NCI-H526 treated with DMSO at 0.1 percent for 48 hours (cell line): ENCODE results near the gene SAMHD1.
"Not testable (repeated sequence)": the region's sequence is repeated elsewhere in the genome, so short reads cannot be mapped to it uniquely, and the experiment has no call there.

Experiments used
- DNase-seq: peaks from one replicate; lab custom pipeline; 2025; lab: John Stamatoyannopoulos, UW

Gene SAMHD1

GRCh38 chr20:36956016-36956415, 4.5 kb upstream of the SAMHD1 start:
- DNase-seq: no peak

DNA sequence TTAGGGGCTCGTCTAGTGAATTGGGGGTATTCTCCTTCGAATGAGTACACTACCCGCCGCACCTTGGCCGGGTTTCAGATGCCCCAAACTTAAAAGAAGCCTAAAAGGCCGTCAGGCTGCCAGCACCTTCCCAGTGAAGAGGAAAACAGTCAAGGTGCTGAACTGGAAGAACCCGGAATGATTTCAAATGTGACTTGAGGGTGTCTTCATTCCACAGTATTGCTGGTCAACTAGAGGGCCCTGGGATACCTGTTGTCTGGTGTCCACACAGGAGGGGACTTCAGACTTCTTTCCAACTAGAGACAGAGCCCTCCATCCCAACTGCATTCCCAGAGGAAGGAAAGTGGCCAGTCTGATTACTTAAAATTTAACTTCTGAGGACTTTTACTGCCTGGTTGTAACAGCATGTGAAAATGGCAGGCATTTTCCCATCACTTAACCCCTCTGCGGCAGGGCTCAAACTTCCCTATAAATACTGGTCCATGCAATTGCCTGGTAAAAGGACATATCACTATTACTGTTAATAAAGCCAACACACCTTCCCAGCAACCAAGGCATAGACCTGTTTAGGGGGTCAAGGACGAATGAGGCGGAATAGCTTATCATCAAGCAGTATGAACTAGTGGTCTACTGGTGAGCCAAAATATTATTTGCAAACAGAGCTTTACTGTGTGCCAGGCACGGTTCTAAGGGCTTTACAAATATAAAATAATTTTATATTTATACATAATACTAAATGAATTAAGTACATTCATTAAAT, 651 bp upstream of the SAMHD1 start:
- DNase-seq: no peak

GRCh38 chr20:36950414-36951197, 902 bp downstream of the SAMHD1 start:
- no peak for DNase-seq

GRCh38 chr20:36941401-36941835, 10.1 kb downstream of the SAMHD1 start:
- DNase-seq: no peak

- no peak for DNase-seq
Observed at GRCh38 chr20:36937402-36937770, 14.1 kb downstream of the SAMHD1 start.

GRCh38 chr20:36936761-36937401, 14.6 kb downstream of the SAMHD1 start:
- not testable (repeated sequence) for DNase-seq

DNA sequence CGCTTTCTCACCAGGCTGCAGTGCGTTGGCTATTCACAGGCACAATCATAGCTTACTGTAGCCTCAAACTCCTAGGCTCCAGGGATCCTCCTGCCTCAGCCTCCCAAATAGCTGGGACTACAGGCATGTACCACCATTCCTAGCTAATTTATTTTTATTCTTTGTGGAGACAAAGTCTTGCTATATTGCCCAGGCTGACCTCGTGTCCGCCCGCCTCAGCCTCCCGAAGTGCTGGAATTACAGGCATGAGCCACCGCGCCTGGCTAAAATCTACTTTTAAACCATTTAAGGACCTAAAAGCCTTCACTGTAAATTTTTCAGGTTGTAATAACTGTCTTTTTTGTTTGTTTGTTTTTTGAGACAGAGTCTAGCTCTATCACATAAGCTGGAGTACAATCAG, 15.2 kb downstream of the SAMHD1 start:
- no peak for DNase-seq

DNA sequence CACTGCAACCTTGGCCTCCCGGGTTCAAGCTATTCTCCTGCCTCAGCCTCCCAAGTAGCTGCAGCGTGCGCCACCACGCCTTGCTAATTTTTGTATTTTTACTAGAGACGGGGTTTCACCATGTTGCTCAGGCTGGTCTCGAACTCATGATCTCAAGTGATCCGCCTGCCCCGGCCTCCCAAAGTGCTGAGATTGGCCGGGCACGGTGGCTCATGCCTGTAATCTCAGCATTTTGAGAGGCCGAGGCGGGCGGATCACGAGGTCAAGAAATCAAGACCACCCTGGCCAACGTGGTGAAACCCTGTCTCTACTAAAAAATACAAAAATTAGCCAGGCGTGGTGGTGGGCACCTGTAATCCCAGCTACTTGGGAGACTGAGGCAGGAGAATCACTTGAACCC, 17.9 kb downstream of the SAMHD1 start:
- DNase-seq: not testable (repeated sequence)

DNA sequence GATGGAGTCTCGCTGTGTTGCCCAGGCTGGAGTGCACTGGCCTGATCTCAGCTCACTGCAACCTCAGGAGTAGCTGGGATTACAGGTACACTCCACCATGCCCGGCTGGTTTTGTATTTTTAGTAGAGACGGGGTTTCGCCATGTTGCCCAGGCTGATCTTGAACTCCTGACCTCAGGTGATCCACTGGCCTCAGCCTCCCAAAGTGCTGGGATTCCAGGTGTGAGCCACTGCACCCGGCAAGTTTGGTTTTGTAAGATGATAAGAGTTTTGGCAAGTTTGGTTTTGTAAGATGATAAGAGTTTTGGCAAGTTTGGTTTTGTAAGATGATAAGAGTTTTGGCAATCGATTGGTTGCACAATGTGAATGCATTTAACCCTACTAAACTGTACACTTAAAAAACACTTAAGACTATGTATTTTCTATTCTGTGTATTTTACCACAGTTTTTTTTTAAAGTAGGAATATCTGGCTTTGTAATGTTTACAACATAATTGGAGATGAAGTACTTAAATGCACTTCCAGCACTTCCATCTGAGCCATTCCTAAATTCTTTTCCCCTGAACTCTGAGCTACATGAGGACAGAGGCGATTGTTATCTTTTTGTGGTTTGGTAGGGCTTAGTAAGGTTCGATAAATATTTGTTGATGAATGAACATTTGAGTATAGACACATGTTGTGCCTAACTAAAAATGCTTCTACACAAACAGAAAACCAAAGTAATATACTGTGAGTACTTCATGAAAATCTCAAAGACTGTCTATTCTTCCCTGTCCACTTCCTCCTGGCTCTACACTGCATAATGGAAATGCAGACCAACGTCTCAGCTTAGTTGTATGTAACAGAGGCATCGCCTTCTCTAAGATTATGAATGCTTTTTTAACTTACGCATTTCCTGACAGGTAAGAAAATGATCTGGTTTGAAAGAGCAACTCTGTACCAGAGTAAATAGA, 18.8 kb downstream of the SAMHD1 start:
- no peak for DNase-seq

GRCh38 chr20:36932067-36932466, 19.4 kb downstream of the SAMHD1 start:
- DNase-seq: not testable (repeated sequence)

DNA sequence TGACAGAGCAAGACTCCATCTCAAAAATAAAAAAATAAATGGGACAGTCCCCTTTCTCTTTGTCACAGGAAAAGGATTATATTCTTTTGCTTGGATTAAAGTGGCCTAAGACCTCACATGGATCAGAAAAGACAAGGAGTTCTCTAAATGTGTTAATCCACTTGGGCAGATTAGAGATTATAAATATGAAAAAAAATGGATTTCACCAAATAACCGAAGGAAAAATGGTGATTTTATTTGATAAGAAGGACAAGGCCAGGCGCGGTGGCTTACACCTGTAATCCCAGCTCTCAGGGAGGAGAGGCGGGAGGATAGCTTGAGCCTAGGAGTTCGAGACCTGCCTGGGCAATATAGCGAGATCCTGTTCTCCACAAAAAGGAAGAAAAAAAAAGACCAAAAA, 21.8 kb downstream of the SAMHD1 start:
- no peak for DNase-seq

DNA sequence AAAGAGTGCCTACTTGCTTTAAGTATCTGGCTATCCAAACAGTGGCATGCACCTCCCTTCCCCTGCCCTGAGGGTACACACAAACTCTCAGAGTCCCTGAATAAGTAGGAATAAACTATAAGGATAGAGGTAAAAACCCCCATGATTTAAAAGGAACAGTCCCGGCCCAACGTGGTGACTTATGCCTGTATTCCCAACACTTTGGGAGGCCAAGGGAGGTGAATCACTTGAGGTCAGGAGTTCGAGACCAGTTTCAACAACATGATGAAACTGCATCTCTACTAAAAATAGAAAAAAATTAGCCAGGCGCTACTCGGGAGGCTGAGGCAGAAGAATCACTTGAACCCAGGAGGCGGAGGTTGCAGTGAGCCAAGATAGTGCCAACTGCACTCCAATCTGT, 22.2 kb downstream of the SAMHD1 start:
- DNase-seq: no peak

GRCh38 chr20:36927704-36928103, 23.8 kb downstream of the SAMHD1 start:
- DNase-seq: no peak

GRCh38 chr20:36926653-36927200, 24.8 kb downstream of the SAMHD1 start:
- DNase-seq: no peak

- no peak for DNase-seq
Observed at GRCh38 chr20:36925234-36925633, 26.3 kb downstream of the SAMHD1 start.

DNA sequence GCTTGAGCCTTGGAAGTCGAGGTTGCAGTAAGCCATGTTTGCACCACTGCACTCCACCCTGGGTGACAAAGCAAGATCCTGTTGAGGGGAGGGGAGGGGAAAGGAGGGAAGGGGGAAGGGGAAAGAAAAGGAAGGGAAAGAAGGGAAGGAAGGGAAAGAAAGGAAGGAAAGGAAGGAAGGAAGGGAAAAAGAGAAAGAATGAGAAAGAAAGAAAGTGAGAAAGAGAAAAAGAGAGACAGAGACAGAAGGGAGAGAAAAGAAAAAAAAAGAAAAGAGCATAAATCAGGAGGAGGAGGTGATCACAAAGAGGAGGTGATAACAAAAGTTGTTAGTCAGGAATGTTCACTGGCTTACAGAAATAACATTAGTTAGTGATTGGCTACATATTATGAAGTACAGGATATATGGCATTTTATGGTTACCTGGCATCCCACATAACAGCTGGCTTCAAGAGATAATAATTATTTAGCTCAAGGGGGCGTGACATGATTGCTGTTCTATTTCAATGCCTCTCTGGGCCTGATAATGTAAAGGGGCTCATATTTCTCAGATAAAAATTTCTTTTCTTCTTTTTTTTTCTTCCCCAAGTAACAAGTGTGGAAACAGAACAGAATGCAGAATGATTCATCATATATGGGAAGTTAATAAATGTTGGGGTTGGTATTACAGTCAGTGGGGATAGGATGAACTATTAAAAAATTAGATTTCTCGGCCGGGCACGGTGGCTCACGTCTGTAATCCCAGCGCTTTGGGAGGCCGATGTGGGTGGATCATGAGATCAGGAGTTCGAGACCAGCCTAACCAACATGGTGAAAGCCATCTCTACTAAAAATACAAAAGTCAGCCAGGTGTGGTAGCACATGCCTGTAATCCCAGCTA, 27.1 kb downstream of the SAMHD1 start:
- DNase-seq: no peak

DNA sequence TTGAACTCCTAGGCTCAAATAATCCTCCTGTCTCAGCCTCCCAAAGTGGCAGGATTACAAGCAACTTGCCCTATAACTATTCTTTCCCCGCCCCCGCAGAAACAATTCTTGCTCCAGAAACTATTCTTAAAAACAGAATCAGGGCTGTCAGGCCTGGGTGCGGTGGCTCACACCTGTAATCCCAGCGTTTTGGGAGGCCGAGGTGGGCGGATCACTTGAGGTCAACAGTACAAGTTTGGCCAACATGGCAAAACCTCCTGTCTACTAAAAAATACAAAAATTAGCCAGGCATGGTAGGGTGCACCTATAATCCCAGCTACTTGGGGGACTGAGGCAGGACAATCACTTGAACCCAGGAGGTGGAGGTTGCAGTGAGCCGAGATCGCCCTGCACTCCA, 31.2 kb downstream of the SAMHD1 start:
- no peak for DNase-seq

DNA sequence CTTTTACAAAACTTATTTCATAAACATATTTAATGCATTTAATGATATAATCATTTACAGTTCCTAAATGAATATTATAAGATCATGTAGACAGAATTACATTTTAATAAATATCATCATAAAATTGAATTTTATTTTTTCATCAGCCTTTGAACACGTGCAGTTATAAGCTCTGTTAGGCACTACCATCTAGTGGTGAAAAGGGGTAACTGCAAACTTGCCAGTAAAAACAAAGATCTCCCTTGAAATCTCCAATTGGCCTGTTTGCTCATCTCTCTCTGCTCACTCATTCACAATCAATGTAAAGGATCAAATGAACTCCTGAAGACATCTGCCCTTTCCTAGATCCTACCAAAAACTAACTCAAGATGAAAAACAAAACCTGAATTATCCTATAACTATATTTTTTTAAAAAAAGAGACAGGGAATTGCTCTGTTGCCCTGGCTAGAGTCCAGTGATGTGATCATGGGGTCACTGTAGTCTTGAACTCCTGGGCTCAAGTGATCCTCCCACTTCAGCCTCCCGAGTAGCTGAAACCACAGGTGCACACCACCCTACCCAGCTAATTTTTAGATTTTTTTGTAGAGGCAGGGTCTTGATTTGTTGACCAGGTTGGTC, 31.7 kb downstream of the SAMHD1 start:
- DNase-seq: peak; percentile 36

GRCh38 chr20:36917943-36918342, 33.6 kb downstream of the SAMHD1 start:
- DNase-seq: no peak

DNA sequence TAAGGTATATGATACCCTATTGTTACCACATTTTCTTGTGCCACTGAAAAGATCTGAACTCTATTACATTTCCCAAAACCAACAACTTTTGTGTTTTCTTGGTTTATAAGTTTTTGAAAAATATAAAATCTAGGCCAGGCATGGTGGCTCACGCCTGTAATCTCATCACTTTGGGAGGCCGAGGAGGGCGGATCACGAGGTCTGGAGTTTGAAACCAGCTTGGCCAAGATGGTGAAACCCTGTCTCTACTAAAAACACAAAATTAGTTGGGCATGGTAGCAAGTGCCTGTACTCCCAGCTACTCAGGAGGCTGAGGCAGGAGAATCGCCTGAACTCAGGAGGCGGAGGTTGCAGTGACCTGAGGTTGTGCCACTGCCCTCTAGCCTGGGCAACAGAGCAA, 34.3 kb downstream of the SAMHD1 start:
- DNase-seq: no peak
